Stomach (tissue), 4 donors: ENCODE data around the gene LGMN.

Experiments
- CTCF ChIP-seq, 7 experiments: fragments of 450-650 bp in 4 of 7; fragments of 200-600 bp in 3 of 7; sonication (generic) in 3 of 7; IDR thresholded peaks; one replicate each; pipeline ENCODE4 v1.5.1; 2016 to 2019; ENCODE audit warnings: antibody characterized with exemption in 7 of 7, control low read depth in 2 of 7, mild to moderate bottlenecking in 1 of 7
- EP300 ChIP-seq: sonication (generic); formaldehyde crosslinking; IDR thresholded peaks from one replicate; pipeline ENCODE4 v1.6.1; 2017; ENCODE audit warnings: antibody characterized with exemption
- POLR2A ChIP-seq, 4 donors: fragments of 450-650 bp; IDR thresholded peaks; one replicate each; pipeline ENCODE4 v1.6.1; 2016; ENCODE audit warnings: antibody characterized with exemption in 4 of 4, control low read depth in 2 of 4, mild to moderate bottlenecking in 1 of 4, moderate library complexity in 1 of 4

- no peak for TF ChIP-seq CTCF (IDR thresholded peaks at IDR 0.05)
- TF ChIP-seq POLR2A (IDR thresholded peaks at IDR 0.05), result no peak
- TF ChIP-seq EP300, result no peak
These were observed 52.1 kb downstream of the LGMN start for GRCh38 chr14:92696366-92696765.
